AML-193 (cell line): Measurements from ENCODE around the gene AOPEP.

Experiments used
- DNase-seq, 2 experiments: peaks; one replicate each; lab custom pipeline; 2025; lab: John Stamatoyannopoulos, UW

The AOPEP gene, protein sequence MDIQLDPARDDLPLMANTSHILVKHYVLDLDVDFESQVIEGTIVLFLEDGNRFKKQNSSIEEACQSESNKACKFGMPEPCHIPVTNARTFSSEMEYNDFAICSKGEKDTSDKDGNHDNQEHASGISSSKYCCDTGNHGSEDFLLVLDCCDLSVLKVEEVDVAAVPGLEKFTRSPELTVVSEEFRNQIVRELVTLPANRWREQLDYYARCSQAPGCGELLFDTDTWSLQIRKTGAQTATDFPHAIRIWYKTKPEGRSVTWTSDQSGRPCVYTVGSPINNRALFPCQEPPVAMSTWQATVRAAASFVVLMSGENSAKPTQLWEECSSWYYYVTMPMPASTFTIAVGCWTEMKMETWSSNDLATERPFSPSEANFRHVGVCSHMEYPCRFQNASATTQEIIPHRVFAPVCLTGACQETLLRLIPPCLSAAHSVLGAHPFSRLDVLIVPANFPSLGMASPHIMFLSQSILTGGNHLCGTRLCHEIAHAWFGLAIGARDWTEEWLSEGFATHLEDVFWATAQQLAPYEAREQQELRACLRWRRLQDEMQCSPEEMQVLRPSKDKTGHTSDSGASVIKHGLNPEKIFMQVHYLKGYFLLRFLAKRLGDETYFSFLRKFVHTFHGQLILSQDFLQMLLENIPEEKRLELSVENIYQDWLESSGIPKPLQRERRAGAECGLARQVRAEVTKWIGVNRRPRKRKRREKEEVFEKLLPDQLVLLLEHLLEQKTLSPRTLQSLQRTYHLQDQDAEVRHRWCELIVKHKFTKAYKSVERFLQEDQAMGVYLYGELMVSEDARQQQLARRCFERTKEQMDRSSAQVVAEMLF

DNA sequence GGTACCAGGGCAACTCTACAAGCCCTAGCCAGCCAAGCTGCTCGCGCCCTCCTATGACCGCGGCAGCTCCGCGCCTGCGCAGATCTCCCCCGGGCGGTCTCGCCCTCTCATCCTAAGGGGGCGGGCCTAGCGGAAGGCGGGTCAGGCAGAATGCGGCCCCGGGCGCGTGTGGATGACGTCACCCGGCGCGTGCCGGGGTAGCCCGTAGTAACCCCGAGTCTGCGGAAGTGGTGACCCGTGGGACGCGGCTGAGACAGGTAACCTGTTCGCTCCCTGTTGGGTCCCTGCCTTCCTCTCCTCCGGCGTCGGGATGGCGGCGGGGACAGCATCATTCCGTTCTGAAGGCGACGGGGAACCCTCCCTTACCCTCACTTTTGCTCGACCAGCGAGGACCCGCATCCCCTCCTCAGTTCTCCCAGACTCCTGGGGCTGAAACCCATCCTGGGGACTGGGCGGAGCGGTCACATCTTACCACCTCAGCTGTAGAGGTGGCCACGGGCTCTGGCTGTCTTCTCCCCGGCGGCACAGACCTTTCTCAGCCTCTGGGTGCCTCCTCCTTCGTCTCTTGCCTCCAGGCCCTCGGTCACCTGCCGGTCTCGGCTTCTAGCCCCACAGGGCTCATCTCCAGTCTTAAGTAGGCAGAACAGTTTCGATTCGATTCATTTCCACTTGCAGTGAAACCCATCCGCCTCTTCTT, at the start of gene AOPEP:
Gene AOPEP (plus strand): TSS at position 205 of the 697 bp plus-strand sequence. CDS start 33,085 bp downstream, outside the sequence.
- peak; percentile 89 to 94 for DNase-seq

- DNase-seq: no peak
Measured at GRCh38 chr9:94677929-94678328, 48.6 kb upstream of the AOPEP start.

GRCh38 chr9:94679587-94679986, 46.9 kb upstream of the AOPEP start:
- DNase-seq: no peak

GRCh38 chr9:94680020-94680419, 46.5 kb upstream of the AOPEP start:
- DNase-seq: no peak

- no peak for DNase-seq
Measured at GRCh38 chr9:94680621-94681020, 45.9 kb upstream of the AOPEP start.

- DNase-seq: peak; percentile 31 to 63
Measured at GRCh38 chr9:94681508-94681907, 45.0 kb upstream of the AOPEP start.

DNA sequence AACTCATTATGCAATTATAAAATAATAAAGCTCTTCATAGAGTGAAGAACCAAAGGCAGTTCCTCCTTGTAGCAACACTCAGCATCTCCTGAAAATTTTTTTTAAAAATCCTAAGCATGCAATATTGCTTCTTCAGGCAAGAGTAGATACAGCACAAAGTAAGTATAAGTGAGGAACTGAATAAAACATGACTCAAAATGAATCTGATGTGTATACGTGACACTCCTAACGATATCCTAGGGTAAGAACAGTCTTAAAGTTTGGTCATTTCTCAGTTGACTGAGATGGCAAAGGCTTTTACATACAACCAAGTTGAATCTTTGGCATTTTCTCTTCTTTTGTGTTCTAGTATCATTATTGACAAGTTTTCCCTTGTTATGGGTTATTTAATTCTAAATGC, 41.1 kb upstream of the AOPEP start:
- DNase-seq: no peak

- DNase-seq: no peak
Measured at GRCh38 chr9:94687451-94687850, 39.0 kb upstream of the AOPEP start.

- no peak for DNase-seq
Measured at GRCh38 chr9:94690344-94690743, 36.2 kb upstream of the AOPEP start.

GRCh38 chr9:94692601-94693000, 33.9 kb upstream of the AOPEP start:
- no peak for DNase-seq

- no peak for DNase-seq
Measured at GRCh38 chr9:94693485-94694204, 32.9 kb upstream of the AOPEP start.

DNA sequence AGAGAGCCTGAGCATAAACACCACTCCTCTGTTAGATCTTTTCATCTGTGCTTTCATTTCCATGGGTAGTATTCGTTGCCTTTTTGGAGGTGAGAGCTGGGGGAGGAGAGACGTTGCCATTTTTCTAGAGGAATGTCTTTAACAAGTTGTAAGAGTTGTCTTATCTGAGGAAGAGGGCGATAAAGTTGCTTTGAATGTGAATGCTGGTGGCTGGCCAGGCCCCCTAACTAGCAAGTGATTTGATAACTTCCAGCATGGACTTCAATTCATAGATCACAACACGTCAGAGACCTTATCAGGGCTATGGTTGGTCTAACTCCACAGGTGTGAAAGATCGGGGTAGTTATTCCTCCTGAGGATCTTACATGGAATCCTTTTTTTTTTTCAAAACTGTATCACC, 30.0 kb upstream of the AOPEP start:
- no peak for DNase-seq

GRCh38 chr9:94697972-94698581, 28.4 kb upstream of the AOPEP start:
- DNase-seq: no peak

- no peak for DNase-seq
Measured at GRCh38 chr9:94699715-94700373, 26.7 kb upstream of the AOPEP start.

- no peak for DNase-seq
Measured at GRCh38 chr9:94700445-94700844, 26.1 kb upstream of the AOPEP start.

DNA sequence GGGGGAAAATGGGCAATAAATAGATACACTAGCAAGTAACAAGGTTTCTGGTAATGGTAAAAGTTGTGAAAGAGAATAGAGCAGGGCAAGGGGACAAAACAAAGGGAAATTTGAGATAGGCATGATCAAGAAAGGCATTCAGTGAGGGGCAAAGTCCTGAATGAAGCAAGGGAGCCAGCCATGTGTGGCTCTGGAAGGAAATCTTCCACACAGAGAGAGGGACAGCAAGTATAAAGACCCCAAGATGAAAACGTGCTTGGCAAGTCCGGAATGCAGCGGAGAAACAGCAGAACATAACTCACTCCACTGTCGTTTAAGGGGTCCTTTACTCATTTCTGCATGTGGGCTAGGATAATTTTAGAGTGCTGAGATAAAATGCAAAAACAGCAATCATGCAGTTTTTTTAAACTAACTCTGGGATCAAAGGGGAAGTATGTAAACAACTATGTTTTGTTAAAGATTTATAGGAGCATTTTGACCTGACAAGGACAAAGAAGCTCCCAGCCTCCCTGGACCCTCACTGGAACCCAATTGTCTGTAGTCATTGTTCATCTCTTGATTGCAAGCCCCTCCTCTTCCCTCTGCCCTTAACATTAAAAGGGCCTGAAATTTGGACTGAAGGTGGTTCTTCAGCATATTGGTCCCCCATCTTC, 22.9 kb upstream of the AOPEP start:
- no peak for DNase-seq

GRCh38 chr9:94705162-94705702, 21.3 kb upstream of the AOPEP start:
- no peak for DNase-seq

DNA sequence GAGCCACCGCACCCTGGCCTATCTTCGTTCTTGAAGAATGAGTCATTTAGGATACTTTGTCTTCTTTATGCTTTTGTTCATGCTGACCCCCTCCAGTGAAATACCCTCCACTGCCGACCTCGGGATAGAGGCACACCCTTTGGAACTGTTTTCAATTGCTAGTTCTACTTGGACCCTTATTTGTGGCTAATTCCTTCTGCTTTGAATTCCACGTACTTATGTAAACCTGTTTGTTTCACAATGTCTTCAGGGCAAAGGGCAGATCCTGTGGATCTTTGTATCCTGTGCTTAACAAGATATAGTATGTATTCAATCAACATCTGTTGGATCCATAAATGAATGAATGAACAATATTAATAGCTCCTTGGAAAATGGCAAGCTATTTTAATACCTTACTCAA, 19.6 kb upstream of the AOPEP start:
- no peak for DNase-seq

DNA sequence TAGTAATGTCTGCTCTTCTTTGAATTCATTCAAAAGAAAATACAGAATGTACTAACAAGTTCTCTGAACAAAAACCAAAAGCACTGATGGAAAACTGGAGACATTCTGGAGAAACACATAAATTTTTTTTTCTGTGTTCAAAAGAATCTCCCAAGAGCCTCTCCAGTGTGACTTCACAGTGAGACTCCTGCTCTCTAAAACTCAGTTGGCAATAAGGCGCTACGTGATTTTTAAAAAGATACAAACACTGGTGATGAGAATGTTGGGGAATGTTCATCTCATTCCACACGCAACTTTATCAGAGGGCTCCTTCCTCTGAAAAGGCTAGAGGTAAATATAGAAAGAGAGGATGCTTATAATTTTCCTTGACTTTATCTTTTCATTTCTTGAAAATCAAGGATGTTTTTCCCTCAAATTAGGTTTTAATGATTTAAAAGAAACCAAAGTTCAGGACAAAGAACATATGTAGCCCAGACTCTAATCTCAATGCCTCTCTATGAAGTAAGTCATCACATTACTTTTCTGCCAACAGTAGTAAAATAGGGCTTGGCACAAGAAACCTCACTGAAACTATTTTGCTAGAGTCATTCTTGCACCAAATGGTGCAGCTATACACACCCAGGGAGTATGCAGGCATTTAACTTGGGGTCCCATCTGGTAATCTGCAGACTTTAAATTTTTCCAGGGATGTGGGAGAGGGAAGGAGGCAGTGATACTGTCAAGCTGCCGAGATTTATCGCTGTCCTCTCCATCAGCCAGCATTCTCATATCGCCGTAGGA, 12.9 kb upstream of the AOPEP start:
- DNase-seq: no peak
